Airway epithelial cell (primary cell): ENCODE results near the gene FZD10. TPM values are rescaled to one million over a fixed set of nuclear protein-coding genes. Genes with fewer than 3 reads are reported as not detected.

ENCODE experiments used
- total RNA-seq: library from RNA; depleted of rRNA; stranded (reverse); fragments of >200 nt; gene quantifications from 2 replicates; pipeline ENCODE4 v1.2.3, GENCODE V29; 2015

Gene FZD10
- 0.92 and 1.1 TPM in 2 replicates for total RNA-seq

GRCh38 chr12:130162267-130162666 is at the start of gene FZD10:
TSS of gene FZD10 (plus strand) at chr12:130162464. CDS start at chr12:130162943, 479 bp downstream.

Other genes with a start within 250 kb of the FZD10 start
- 0.07 TPM in 1 of 2 replicates, not detected in the other for gene PIWIL1, start 175.4 kb downstream of the FZD10 start, total RNA-seq